Myometrial cell (primary cell): ENCODE measurements around the gene GIMAP4. TPM values are rescaled to one million over a fixed set of nuclear protein-coding genes. Genes with fewer than 3 reads are reported as not detected.

Experiments used
- total RNA-seq: library from RNA; depleted of rRNA; stranded (reverse); fragments of >200 nt; gene quantifications from 2 replicates; pipeline ENCODE4 v1.2.3, GENCODE V29; 2015

The GIMAP4 gene
- total RNA-seq: not detected in 2 replicates

DNA sequence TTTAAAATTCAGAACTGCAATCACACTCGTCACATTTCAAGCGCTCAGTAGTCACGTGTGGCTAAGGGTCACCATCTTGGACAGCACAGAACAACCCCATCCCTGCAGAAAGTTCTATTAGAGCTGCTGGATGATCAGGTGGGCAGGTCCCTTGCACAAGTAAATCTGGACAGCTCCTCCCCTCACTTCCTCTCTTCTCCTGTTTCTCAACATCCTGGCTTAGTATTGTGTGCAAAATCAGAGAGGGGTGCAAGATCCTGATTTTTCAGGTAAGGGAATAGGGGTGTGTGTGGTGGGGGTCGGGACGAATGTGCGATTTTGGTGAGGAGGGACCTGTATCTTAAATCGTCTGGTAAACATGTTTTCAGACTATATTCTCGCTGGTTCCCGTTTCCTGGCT, at the start of gene GIMAP4:
GIMAP4 (plus strand) TSS at position 222 of the 400 bp plus-strand sequence. CDS start 2,512 bp downstream, outside the sequence.

Other genes with a start within 250 kb of the GIMAP4 start
- 1.7 and 3.9 TPM in 2 replicates for gene LRRC61, start 244.0 kb upstream of the GIMAP4 start, total RNA-seq
- gene ACTR3C, start 243.8 kb upstream of the GIMAP4 start, total RNA-seq: 4.6 TPM in 1 of 2 replicates, not detected in the other
- 0.86 and 4.8 TPM in 2 replicates for gene RARRES2, start 225.8 kb upstream of the GIMAP4 start, total RNA-seq
- 64.2 and 73.5 TPM in 2 replicates for gene REPIN1, start 198.6 kb upstream of the GIMAP4 start, total RNA-seq
- 5.7 and 13.3 TPM in 2 replicates for gene ZNF775, start 188.1 kb upstream of the GIMAP4 start, total RNA-seq
- not detected in 2 replicates for gene GIMAP8, start 116.8 kb upstream of the GIMAP4 start, total RNA-seq
- not detected in 2 replicates for gene GIMAP7, start 52.5 kb upstream of the GIMAP4 start, total RNA-seq
- gene GIMAP6, start 65.0 kb downstream of the GIMAP4 start, total RNA-seq: not detected in 2 replicates
- gene GIMAP2, start 118.3 kb downstream of the GIMAP4 start, total RNA-seq: 1.2 TPM in 1 of 2 replicates, not detected in the other
- not detected in 2 replicates for gene GIMAP1, start 149.2 kb downstream of the GIMAP4 start, total RNA-seq
- not detected in 2 replicates for gene GIMAP5, start 170.0 kb downstream of the GIMAP4 start, total RNA-seq
- gene TMEM176B, start 233.0 kb downstream of the GIMAP4 start, total RNA-seq: 0.35 and 0.58 TPM in 2 replicates
- 0.53 and 1.2 TPM in 2 replicates for gene TMEM176A, start 233.4 kb downstream of the GIMAP4 start, total RNA-seq